ENCODE results near the gene GNL3.

GNL3 gene

GRCh38 chr3:52710512-52710911 lies 24.7 kb downstream of the GNL3 start:
- TF ChIP-seq TAF1 (IDR thresholded peaks at IDR 0.05; ENCODE audit: borderline replicate concordance, insufficient read depth, low read length): no peak
- TF ChIP-seq FOXP2 (optimal IDR thresholded peaks at IDR 0.05; ENCODE audit: borderline replicate concordance, extremely low read depth, extremely low read length, insufficient read depth): no peak
- TF ChIP-seq REST (IDR thresholded peaks at IDR 0.05; ENCODE audit: insufficient read depth in 1 of 2, low read depth in 2 of 2, low read length in 2 of 2): no peak
- no peak for TF ChIP-seq SIN3A (IDR thresholded peaks at IDR 0.05; ENCODE audit: borderline replicate concordance, insufficient read depth, low read length)
- TF ChIP-seq POLR2AphosphoS5 (IDR thresholded peaks at IDR 0.05; ENCODE audit: low read depth, low read length): no peak

GRCh38 chr3:52712291-52713212 lies 26.7 kb downstream of the GNL3 start:
- TF ChIP-seq TAF1 (IDR thresholded peaks at IDR 0.05; ENCODE audit: borderline replicate concordance, insufficient read depth, low read length) (no peak), REST (IDR thresholded peaks at IDR 0.05; ENCODE audit: insufficient read depth in 1 of 2, low read depth in 2 of 2, low read length in 2 of 2) (no peak), FOXP2 (optimal IDR thresholded peaks at IDR 0.05; ENCODE audit: borderline replicate concordance, extremely low read depth, extremely low read length, insufficient read depth) (no peak), POLR2AphosphoS5 (IDR thresholded peaks at IDR 0.05; ENCODE audit: low read depth, low read length) (no peak), SIN3A (IDR thresholded peaks at IDR 0.05; ENCODE audit: borderline replicate concordance, insufficient read depth, low read length) (no peak)

- TF ChIP-seq POLR2AphosphoS5 (IDR thresholded peaks at IDR 0.05; ENCODE audit: low read depth, low read length) (no peak), SIN3A (IDR thresholded peaks at IDR 0.05; ENCODE audit: borderline replicate concordance, insufficient read depth, low read length) (no peak), TAF1 (IDR thresholded peaks at IDR 0.05; ENCODE audit: borderline replicate concordance, insufficient read depth, low read length) (no peak), REST (IDR thresholded peaks at IDR 0.05; ENCODE audit: insufficient read depth in 1 of 2, low read depth in 2 of 2, low read length in 2 of 2) (no peak), FOXP2 (optimal IDR thresholded peaks at IDR 0.05; ENCODE audit: borderline replicate concordance, extremely low read depth, extremely low read length, insufficient read depth) (no peak)
These were observed 28.8 kb downstream of the GNL3 start for GRCh38 chr3:52714335-52715302.

- TF ChIP-seq SIN3A (IDR thresholded peaks at IDR 0.05; ENCODE audit: borderline replicate concordance, insufficient read depth, low read length) (no peak), REST (IDR thresholded peaks at IDR 0.05; ENCODE audit: insufficient read depth in 1 of 2, low read depth in 2 of 2, low read length in 2 of 2) (no peak), TAF1 (IDR thresholded peaks at IDR 0.05; ENCODE audit: borderline replicate concordance, insufficient read depth, low read length) (no peak), POLR2AphosphoS5 (IDR thresholded peaks at IDR 0.05; ENCODE audit: low read depth, low read length) (no peak), FOXP2 (optimal IDR thresholded peaks at IDR 0.05; ENCODE audit: borderline replicate concordance, extremely low read depth, extremely low read length, insufficient read depth) (no peak)
These were observed 30.0 kb downstream of the GNL3 start for GRCh38 chr3:52715714-52716305.

All from PFSK-1 (cell line).